CD4-positive, alpha-beta T cell treated with Interleukin-6 at 100 ng/mL for 8 hours (primary cell): ENCODE results near the gene VIP.

Experiments used
- DNase-seq: peaks from one replicate; pipeline ENCODE4 v3.0.0-alpha.2; 2020; ENCODE audit warnings: mixed read lengths, low spot score

Gene VIP

GRCh38 chr6:152783217-152783878 is 32.8 kb downstream of the VIP start:
- DNase-seq, result no peak

- no peak for DNase-seq
These were observed 44.1 kb downstream of the VIP start for GRCh38 chr6:152794696-152795095.

- no peak for DNase-seq
These were observed 53.6 kb downstream of the VIP start for GRCh38 chr6:152804150-152804549.
